PC-3 (cell line): ENCODE results near the gene CAND1.

ENCODE experiments used
- EZH2 ChIP-seq: fragments of 300-600 bp; sonication (generic); IDR thresholded peaks from one replicate; pipeline ENCODE4 v1.6.1; 2017; ENCODE audit warnings: antibody characterized with exemption, mild to moderate bottlenecking, low read length; ENCODE audit not compliant: unreplicated experiment
- EZH2phosphoT487 ChIP-seq: fragments of 300-600 bp; sonication (generic); IDR thresholded peaks from 2 replicates; pipeline ENCODE4 v1.6.1; 2018; ENCODE audit warnings: mild to moderate bottlenecking, antibody characterized with exemption, low read length, borderline replicate concordance
- TF ChIP-seq, protein P1 (sequence below): fragments of 300-600 bp; sonication (generic); conservative IDR thresholded peaks from 2 replicates; pipeline ENCODE4 v1.5.1; 2017; ENCODE audit warnings: antibody characterized with exemption, low read depth, mild to moderate bottlenecking, low read length

DNA sequence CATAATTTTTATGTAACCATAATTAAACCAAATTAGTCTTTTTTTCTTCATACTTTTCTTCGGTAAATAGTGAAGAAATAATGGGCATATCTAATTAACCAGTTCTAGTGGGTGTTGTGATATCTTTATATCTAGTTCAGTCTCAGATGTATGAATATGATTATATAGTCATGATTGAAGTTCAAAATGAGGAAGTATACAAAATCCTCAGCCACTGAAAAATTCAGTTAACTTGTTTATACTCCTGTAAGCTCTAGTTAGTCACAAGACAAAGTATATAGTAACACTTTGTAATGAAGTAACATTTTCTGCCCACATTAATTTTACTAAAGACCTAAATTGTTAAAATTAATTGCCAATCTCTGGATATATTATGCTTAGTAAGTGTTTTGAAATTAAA, 46.5 kb downstream of the CAND1 start:
- TF ChIP-seq, protein P1, sequence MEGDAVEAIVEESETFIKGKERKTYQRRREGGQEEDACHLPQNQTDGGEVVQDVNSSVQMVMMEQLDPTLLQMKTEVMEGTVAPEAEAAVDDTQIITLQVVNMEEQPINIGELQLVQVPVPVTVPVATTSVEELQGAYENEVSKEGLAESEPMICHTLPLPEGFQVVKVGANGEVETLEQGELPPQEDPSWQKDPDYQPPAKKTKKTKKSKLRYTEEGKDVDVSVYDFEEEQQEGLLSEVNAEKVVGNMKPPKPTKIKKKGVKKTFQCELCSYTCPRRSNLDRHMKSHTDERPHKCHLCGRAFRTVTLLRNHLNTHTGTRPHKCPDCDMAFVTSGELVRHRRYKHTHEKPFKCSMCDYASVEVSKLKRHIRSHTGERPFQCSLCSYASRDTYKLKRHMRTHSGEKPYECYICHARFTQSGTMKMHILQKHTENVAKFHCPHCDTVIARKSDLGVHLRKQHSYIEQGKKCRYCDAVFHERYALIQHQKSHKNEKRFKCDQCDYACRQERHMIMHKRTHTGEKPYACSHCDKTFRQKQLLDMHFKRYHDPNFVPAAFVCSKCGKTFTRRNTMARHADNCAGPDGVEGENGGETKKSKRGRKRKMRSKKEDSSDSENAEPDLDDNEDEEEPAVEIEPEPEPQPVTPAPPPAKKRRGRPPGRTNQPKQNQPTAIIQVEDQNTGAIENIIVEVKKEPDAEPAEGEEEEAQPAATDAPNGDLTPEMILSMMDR = no peak
- no peak for TF ChIP-seq EZH2phosphoT487
- no peak for TF ChIP-seq EZH2
